ENCODE results near the gene PEPD.

PEPD gene

DNA sequence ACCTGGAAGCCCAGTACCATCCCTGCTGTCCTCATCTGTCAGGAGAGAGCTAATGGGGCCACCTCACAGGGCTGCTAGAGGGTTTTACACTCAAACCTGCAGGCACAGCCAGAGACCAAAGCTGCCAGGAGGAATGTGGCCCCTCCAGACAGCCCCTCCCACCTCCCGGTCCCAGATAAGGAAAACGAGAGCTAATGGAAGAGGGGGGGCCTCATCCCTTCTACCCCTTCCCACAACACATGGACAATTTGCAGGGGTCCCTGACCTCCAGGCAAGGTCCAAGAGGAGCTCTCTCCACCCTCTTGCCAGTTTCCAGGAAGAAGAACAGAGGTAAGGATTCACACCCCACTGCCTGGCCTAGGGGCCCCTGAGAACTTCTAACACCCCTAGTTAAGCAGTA is 1.6 kb upstream of the PEPD start:
- no peak for TF ChIP-seq CTCF (conservative IDR thresholded peaks at IDR 0.05; ENCODE audit: control insufficient read depth, insufficient read depth, low read depth, low read length)
- no peak overlapping the region for H3K4me3 ChIP-seq (ENCODE audit: control insufficient read depth, low read depth, low read length)
- DNase-seq (ENCODE audit: low read depth), result no peak

GRCh38 chr19:33522371-33522662 is 726 bp upstream of the PEPD start:
- no peak overlapping the region for H3K4me3 ChIP-seq (ENCODE audit: control insufficient read depth, low read depth, low read length)
- DNase-seq (ENCODE audit: low read depth), result no peak
- TF ChIP-seq CTCF (conservative IDR thresholded peaks at IDR 0.05; ENCODE audit: control insufficient read depth, insufficient read depth, low read depth, low read length), result no peak

DNA sequence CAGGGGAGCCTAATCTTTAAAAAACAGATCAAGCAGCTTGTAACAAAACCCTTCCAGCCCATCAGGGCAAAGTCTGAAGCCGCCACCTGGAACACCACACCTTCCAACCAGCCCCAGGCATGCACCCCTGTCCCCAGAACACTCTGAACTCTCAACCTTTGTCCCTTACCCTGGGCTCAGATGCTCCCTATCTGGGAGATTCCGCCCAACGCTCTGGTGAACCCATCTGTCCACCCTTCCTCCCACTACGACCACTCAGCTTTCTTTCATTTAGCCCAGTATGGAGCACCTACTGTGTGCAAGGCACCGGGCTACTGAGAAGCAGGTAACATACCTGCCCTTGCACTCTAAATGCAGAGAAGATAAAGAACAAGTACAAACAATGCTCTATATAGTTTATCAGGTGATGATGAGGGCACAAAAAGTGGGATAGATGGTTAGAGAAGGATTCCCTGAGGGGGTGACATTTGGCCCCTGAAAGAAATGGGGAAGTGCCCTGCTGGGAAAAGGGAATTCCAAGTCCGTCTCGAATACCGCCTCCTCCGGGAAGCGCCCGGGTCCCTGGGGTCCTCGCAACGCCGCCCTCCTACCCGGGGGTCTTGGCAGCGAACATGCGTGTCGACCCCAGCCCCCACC is 629 bp downstream of the PEPD start:
- TF ChIP-seq CTCF (conservative IDR thresholded peaks at IDR 0.05; ENCODE audit: control insufficient read depth, insufficient read depth, low read depth, low read length), result no peak
- no peak for DNase-seq (ENCODE audit: low read depth)

DNA sequence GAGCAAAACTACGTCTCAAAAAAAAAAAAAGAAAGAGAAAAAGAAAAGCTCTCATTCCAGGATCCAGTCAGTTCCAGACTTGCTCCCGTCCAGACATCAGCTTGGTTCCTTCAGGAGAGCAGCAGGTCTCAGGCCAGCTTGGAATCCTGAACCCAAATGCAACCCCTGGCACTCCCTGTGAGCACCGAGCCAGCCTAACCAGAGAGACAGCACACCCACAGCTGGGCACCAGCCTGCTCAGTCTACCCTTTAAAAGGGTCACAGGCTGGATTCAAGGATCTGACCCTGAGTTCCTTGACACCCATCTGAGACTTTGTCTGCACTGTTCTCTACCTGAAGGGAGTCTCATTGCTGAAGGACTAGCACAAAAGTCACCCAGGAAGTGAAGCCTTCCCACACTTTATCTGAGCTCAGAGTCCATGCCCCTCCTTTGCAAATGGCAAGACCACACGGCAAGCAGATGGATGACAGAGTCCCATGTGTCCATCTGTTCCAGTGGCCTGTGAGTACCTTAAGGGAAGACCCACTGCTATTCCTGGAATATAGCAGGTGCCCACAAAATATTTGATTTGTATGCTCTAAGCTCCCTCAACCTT is 1.4 kb downstream of the PEPD start:
- DNase-seq (ENCODE audit: low read depth), result no peak
- no peak for TF ChIP-seq CTCF (conservative IDR thresholded peaks at IDR 0.05; ENCODE audit: control insufficient read depth, insufficient read depth, low read depth, low read length)
- H3K4me3 ChIP-seq (ENCODE audit: control insufficient read depth, low read depth, low read length), result no peak overlapping the region

More for the DNA sequence above, 629 bp downstream of the PEPD start:
- peak overlapping the region; percentile 69 for H3K4me3 ChIP-seq (ENCODE audit: control insufficient read depth, low read depth, low read length)

- no peak overlapping the region for H3K4me3 ChIP-seq (ENCODE audit: control insufficient read depth, low read depth, low read length)
- peak; percentile 9 for DNase-seq (ENCODE audit: low read depth)
- TF ChIP-seq CTCF (conservative IDR thresholded peaks at IDR 0.05; ENCODE audit: control insufficient read depth, insufficient read depth, low read depth, low read length), result no peak
Observed at GRCh38 chr19:33519416-33519815, 2.2 kb downstream of the PEPD start.

DNA sequence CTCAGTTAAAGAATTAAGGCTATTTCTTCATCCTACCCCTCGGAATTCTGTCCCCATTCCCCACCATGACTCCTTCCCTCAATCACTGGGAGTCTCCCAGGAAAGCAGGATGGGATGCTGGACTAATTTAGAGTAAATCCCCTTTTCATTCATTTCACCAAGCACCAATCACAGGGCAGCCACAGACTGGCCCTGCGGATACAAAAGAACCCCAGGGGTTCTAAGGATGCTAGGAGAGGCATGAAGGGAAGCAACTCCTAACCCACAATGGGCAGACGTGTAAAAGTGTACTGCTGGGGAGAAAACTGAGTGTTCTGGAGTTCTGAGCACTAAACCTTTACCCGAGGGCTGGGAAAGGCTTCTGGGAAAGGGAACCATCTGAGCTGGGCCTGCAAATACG is 3.0 kb downstream of the PEPD start:
- no peak for DNase-seq (ENCODE audit: low read depth)
- no peak for TF ChIP-seq CTCF (conservative IDR thresholded peaks at IDR 0.05; ENCODE audit: control insufficient read depth, insufficient read depth, low read depth, low read length)
- no peak overlapping the region for H3K4me3 ChIP-seq (ENCODE audit: control insufficient read depth, low read depth, low read length)

GRCh38 chr19:33517922-33518321 is 3.7 kb downstream of the PEPD start:
- DNase-seq (ENCODE audit: low read depth), result no peak
- no peak for TF ChIP-seq CTCF (conservative IDR thresholded peaks at IDR 0.05; ENCODE audit: control insufficient read depth, insufficient read depth, low read depth, low read length)
- H3K4me3 ChIP-seq (ENCODE audit: control insufficient read depth, low read depth, low read length), result no peak overlapping the region
